NCI-H2029 (cell line): ENCODE measurements around the gene NPPB.

Experiments
- DNase-seq: peaks from one replicate; lab custom pipeline; 2025; lab: John Stamatoyannopoulos, UW

The NPPB gene

DNA sequence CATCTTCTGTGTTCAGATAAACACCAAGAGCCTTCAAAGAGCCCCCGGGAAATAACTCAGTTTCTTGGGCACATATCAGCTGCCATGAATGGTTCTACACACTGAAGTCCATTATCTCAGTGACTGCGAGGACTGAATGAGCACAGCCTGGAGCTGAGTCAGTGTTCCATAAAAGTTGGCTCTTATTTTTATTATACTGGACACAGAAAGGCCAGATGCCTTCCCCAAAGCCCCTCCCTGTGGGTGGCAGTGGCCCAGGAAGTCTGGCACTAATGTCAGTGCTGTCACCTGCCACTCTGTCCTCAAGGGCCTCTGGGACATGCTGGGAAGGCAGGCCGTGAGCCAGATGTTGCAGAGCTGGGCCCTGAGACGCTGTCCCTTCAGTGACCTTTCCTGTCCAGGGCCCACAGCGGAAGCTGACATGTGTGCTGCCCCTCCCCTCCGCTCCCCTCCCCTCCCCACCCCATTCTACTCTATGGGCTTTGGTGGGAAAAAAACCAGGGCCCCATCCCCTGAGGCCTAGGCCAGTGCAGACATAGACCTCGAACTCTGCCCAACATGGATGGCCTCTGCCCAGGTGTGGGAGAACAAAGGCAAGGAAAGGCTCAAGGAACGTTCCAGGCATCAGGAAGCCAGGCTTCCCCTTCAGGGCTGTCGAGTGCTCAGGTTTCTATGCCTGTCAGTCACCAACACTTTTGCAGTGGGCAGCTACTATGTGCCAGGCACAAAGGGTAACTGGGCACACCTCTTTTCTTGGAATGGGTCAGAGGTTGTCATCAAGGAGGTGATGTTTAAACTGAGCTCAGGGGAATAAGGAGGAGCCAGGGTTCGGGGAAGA lies 22.4 kb upstream of the NPPB start:
- DNase-seq = peak; percentile 77

DNA sequence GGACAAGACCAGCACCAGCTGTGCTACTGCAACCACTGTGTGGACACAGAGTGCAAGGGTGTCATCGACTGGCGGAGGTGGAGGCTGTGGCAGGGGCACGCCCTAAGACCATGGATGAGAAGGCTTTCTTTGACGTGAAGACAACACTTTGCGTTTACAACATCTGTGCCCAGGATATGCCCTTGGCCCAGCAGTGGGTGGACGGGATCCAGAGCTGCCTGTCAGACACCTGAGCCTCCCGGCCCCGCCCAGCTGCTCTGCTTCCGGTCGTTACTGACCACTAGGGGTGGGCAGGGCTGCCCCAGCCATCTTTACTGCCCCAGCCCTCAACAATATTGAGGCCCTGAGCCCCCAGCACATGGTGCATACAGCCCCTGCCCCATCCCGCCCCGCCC lies 21.4 kb upstream of the NPPB start:
- DNase-seq = no peak

DNA sequence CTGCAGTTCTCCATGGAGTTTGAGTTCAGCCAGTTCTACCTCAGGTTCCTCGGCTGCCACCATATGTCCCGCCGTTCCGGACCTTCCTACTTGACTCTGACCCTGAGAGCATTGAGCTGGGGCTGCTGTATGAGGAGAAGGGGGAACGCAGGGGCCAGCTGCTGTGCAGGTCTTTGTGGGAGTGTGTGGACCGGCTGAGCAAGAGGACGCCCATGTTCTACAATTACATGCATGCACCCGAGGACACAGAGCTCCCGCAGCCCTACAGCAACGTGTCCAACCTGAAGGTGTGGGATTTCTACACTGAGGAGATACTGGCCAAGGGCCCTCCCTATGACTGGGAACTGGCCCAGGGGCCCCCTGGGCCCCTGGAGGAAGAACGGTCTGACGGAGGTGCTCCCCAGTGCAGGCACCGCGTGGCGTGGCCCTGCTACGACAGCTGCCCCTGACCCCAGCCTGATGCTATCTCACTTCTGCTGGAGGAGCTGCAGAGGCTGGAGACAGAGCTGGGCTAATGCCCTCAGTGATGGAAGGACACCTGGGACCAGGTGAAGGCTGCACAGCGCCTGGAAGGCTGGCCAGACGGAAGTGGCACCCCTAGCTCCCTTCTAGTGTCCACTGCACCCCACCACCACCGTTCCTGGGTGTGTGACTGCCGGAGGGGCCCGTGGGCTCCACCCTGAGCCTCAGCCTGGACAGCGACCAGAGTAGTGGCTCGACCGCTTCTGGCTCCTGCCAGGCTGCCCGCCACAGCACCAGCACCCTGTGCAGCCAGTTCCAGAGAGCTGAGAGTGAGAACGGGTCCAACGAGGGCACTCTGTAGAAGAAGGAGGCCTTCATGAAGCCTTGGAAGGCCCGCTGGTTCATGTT lies 20.8 kb upstream of the NPPB start:
- no peak for DNase-seq

DNA sequence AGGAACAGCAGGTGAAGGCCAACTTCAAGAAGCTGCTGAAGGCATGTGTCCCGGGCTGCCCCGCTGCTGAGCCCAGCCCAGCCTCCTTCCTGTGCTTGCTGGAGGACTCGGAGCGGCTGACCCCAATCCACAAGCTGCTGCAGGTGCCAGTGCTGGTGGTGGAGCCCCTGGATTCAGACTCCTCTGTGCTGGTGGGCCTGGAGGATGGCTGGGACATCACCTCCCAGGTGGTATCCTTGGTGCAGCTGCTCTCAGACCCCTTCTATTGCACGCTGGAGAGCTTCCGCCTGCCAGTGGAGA lies 20.1 kb upstream of the NPPB start:
- DNase-seq = no peak

DNA sequence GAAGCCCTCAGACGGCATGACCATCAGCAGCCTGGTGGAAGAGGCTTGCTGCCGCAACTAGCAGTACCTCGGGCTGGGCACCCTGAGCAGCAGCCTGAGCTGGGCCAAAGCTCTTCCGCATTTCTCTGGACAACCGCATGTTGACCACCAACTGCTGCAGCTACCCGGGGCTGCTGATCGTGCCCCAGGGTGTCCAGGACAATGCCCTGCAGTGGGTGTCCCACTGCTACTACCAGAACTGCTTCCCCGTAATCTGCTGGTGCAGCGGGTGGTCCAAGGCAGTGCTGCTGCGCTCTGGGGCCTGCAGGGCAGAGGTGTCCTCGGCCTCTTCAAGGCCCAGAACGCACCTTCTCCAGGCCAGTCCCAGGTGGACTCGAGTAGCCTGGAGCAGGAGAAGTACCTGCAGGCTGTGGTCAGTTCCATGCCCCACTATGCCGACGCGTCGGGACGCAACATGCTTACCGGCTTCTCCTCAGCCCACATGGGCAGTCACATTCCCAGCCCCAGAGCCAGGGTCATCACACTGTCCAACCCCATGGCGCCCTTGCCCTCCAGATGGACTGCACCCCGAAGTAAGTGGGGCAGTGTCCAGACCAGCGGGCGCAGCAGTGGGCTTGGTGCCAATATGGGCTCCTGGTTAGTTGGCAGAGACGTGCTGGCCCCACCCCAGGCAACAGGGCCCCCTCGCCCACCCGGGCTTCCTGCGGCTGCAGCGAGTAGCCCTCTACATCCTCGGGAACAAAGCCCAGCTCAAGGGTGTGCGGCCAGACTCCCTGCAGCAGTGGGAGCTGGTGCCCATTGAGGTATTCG lies 19.5 kb upstream of the NPPB start:
- no peak for DNase-seq

DNA sequence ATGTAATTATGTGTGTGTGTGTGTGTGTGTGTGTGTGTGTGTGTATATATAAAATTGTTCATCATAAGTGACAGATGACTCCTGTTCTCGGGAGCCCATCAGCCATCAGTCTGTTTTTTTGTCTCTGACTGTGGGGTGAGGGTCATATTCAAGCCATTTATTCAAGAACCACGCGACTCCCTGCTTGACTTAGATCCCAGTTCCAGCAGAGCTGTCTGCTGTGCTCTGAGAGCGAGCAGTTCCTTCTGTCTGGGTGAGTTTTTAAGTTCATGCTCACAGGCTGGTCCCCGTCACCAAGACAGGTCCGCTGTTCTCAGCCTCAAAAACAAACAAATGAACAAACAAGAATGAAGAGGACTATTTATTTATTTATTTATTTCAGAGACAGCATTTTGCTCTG lies 18.3 kb upstream of the NPPB start:
- no peak for DNase-seq

DNA sequence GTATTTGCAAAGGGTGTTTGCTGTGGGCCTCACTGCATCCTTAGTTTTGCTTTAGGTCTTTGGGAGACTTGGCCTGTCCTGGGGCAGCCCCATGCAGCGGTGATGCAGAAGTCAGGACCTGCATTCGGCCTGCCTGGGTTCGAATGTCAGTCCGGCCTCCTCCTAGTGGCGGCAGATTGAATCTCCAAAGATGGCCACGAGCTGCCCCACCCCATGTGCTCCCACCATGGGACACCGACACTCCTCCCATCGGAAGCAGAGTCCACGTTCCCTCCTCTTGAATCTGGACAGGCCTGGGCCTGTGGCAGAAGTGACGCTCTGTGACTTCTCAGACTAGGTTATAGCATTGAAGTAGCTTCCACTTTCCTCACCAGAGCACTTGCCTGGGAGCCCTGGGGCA lies 16.3 kb upstream of the NPPB start:
- no peak for DNase-seq

DNA sequence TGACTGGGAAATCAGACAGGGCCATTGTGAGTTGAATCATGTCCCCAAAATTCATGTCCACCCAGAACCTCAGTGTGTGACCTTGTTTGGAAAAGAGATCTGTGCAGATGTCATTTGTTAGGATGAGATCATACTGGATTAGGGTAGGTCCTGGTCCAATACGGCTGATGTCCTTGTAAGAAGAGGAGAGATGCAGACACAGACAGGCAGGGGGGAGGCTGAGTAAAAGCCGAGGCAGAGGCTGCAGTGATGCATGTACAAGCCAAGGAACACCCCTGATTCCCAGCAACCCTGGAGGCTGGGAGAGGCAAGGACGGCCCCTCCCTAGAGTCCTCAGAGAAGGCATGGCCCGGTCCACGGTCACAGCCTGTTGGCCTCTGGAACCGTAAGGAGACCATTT lies 15.9 kb upstream of the NPPB start:
- DNase-seq = no peak

DNA sequence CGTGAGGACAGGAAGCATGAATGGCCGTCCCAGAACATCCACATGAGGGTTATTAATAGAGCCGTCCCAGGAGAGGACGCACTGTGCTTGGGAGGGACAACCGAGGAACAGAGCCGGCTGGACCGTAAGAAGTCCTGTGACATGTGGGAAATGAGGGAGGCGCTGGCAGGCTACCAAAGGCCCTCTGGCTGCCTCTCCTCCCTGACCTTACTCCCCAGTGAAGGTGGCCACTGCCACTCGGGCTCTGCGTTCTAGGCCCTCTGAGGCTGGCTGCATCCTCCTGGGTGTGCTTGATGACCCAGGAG lies 15.5 kb upstream of the NPPB start:
- no peak for DNase-seq

DNA sequence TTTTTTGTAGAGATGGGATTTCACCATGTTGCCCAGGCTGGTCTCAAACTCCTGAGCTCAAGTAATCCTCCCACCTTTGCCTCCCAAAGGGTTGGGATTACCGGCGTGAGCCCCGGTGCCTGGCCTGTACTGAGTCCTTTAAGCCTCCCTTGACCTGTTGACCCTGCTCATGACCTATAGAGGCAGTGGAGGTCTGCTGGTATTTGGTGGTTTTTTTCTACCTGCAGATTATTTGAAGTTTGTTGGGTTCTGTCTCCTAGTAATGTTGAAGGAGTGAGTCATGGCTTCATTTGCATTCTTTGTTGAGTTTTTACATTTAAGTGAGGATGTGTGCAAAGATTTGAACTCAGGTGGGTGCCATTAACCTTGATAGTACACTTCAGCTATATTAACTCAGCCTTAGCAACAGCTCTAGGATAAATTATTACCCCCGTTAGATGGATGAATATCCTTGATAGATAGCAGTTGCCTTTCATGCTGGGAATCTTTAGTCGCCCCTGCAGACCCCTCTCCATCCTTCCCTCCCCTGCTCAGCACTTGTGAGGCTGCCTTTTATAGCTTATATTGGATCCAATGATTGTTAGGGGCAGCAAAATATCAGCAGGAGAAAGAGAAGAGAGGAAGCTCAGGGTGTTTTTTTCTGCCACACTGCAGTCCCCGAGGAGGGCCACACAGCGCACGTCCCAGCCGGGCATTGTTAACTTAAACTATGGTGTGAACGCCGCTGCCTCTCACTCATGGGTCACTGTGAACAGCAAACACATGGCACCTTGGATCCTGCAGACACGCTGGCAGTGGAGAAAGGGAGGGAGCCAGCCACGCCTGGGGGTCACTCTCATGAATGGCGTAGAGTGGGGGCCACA lies 14.9 kb upstream of the NPPB start:
- no peak for DNase-seq

DNA sequence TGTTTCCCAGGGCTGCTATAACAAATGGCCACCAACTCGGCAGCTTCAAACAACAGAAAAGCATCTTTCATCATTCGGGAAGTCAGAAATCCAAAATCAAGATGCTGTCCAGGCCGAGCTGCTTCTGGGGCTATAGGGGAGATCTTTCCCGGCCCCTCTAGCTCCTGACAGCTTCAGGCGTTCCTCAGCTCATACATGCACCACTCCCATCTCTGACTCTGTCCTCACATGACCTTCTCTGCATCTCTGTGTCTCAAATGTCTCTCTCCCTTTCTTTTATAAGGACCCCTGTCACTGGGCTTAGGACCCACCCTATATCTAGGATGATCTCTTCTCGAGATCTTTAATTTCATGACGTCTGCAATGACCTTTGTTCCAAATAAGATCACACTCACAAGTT lies 13.8 kb upstream of the NPPB start:
- DNase-seq = no peak

DNA sequence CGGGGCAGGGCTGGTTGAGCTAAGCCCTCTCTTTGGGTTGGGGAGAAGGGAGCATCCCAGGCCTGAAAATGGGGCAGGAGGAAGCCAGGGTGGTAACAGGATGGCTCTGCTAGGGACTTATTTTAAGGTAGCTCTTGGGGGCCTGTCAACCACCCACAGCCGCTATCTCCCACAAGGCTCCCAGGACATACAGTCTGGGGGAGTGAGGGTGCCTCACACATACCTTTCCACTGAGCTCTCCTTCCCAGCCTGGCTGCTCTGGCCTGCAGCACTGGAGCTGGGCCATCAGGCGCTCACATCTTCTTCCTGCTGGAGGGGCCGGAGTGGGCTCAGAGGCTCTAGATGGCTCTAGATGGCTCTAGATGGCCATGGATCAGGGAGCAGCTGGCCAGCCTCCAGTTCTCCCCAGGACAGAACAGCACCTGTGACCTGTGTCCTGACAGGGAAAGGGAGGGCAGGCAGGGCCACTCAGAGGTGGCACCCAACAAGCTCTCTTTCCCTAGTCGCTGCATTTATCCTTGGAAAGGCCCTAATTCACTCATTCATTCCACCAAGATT lies 11.0 kb upstream of the NPPB start:
- DNase-seq = no peak

DNA sequence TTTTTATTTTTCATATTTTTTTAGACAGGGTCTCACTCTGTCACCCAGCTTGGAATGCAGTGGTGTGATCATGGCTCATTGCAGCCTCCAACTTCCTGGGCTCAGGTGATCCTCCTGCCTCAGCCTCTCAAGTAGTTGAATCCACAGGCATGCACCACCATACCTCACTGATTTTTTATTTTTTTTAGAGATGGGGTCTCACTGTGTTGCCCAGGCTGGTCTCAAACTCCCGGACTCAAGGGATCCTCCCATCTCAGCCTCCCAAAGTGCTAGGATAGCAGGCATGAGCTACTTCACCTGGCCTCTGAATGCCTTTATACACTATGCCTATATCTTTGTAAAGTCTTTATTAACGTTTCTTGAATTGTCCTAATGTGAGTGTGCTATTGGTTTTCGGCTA lies 10.4 kb upstream of the NPPB start:
- DNase-seq = no peak

DNA sequence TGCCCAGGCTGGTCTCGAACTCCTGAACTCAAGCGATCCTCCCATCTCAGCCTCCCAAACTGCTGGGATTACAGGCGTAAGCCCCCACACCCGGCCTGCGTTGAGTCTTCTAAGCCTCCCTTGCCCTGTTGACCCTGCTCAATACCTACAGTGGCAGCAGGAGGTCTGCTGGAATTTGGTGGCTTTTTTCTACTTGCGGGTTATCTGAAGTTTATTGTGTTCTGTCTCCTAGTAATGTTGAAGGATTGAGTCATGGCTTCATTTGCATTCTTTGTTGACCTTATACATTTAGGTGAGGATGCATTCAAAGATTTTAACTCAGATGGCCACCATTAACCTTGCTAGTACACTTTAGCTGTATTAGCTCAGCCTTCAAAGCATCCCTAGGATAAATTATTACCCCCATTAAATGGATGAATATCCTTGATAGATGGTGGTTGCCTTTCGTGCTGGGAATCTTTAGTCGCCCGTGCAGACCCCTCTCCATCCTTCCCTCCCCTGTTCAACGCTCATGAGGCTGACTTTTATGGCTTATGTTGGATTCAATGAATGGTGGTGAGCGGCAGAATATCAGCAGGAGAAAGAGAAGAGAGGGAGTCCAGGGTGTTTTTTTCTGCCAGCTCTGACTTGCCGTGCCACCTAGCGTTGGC lies 9.7 kb upstream of the NPPB start:
- DNase-seq = no peak

DNA sequence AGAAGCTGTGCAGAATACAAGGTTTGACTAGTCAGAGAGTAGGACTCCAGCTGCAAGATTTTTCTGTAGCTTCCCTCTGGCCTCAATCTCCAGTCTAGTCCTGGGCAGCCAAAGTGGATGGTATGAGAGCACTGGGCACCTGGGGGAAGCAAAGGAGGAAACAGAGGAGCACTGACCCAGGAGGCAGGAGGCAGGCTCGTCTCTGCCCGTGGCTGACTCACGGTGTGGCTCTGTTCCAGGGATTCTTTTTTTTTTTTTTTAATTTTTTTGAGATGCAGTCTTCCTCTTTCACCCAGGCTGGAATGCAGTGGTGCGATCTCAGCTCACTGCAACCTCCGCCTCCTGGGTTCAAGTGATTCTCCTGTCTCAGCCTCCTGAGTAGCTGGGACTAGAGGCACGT lies 4.1 kb upstream of the NPPB start:
- peak; percentile 27 for DNase-seq

DNA sequence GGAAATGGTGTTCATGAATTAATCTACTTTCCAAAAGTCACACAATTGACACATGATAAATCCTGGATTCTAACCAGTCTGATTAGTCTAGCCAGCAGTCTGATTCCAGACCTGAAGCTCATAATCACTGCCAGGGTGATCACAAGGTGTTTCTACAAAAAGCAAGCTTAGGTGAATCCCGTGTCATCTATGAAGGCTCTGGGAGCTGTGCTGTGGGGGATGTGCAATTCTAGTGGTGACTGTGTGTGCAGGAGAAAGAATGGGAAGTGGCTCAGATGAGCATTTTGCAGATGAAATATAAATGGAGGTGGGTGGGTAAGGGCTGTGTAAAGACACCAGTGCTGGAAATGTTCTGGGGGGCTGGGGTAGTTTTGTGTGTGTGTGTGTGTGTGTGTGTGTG lies 1.8 kb upstream of the NPPB start:
- no peak for DNase-seq

DNA sequence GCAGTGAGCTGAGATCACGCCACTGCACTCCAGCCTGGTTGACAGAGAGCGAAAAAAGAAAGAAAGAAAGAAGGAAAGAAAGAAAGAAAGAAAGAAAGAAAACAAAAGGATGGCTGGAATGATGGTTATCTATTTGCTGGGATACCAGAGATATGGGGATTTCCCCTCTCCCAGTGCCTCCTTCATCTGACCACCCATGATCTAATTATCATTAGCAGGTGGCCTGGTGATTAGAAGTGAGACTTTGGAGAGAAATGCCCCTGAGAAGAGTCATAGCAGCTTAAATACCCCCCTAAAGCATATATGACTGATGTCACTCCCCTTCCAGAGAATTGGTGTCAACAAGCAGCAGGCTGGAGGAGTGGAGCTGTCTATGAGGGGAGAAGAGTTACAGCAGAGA lies 1.3 kb upstream of the NPPB start:
- no peak for DNase-seq

DNA sequence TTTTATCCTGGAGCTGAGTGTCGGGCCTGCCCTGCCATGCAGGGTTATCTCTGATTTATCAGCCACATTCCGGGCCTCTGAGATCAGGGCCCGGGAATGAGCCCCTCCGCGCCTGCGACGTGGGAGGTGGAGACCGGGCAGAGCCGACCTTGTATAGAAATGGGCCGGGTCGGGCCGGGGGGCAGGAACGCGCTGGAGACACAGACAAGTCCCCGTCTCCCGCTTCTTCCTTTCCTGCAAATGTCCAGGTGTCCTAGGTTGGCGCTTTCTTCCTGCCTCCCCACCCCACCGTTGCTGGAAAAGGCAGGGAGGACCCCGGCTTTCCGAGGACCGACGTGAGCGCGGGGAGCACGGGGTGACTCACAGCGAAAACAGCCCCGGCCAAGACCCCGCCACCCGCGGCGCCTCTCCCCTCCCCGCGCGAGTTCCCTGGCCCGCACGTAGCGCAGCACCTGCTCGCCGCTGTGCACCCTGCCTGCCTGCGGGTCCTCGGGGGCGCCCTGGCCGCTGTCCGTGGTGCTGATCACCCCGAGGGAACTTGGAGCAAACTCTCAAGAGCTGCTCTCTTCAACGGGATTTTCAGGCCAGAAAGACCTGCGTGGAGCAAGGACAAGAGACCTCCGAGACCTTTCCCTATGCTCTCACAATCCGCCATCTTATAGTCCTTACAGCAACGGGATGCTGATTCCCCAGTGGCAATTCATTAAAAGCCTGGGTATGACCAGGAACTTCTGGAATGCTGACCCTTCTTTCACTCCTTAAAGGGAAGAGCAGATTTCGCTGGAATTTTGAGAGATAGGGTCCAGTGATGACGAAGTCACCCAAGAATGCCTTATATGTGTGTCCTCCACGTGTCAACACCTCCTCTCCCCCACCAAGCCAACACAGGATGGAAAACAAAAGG lies 475 bp upstream of the NPPB start:
- no peak for DNase-seq

DNA sequence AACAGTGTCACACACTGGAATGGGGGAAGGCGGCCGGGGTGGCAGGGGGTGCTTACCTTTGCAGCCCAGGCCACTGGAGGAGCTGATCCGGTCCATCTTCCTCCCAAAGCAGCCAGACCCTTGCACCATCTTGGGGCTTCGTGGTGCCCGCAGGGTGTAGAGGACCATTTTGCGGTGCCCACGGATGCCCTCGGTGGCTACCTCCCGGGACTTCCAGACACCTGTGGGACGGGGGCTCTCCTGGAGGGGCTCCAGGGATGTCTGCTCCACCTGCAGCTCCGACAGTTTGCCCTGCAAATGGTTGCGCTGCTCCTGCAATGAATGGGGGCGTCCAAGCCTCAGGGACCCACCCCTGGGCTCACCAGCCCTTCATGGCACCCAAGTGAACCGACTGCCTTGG lies 587 bp downstream of the NPPB start:
- no peak for DNase-seq
